ENCODE data around the gene SOX11.

The SOX11 gene

DNA sequence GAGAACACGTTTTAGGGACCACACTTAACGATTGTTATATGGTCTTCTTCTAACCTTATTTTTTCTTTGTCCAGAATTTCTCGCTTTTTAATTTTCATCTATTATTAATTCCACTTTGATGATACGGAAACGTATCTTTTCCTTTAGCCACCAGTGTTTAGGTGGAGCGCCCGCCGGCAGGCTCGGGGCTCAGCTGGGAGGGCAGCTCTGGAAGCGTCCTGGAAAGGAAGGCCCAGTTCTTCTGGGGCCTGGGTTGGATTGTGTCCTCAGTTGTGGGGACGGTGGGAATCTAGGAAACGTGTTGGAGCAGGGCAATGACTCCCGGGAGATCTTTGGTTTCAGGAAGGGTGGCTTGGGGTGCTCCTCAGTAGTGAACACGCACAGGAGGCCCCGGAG is 19.4 kb upstream of the SOX11 start:
- Histone ChIP-seq H2AFZ (ENCODE audit: low read length, unreplicated experiment) (no peak overlapping the region), H3K79me2 (ENCODE audit: control insufficient read depth, insufficient read depth, low read length, unreplicated experiment) (no peaks in the 10 kb centered on the region), H3K36me3 (ENCODE audit: insufficient read depth, low read length) (no peaks in the 10 kb centered on the region), H3K27ac (ENCODE audit: low read depth, low read length) (no peak overlapping the region), H3K4me3 (ENCODE audit: low read depth, low read length) (no peak overlapping the region), H3K4me1 (ENCODE audit: control insufficient read depth, insufficient read depth, low read length, unreplicated experiment) (no peaks in the 10 kb centered on the region), H3K27me3 (ENCODE audit: insufficient read depth, low read length) (no peaks in the 10 kb centered on the region)

DNA sequence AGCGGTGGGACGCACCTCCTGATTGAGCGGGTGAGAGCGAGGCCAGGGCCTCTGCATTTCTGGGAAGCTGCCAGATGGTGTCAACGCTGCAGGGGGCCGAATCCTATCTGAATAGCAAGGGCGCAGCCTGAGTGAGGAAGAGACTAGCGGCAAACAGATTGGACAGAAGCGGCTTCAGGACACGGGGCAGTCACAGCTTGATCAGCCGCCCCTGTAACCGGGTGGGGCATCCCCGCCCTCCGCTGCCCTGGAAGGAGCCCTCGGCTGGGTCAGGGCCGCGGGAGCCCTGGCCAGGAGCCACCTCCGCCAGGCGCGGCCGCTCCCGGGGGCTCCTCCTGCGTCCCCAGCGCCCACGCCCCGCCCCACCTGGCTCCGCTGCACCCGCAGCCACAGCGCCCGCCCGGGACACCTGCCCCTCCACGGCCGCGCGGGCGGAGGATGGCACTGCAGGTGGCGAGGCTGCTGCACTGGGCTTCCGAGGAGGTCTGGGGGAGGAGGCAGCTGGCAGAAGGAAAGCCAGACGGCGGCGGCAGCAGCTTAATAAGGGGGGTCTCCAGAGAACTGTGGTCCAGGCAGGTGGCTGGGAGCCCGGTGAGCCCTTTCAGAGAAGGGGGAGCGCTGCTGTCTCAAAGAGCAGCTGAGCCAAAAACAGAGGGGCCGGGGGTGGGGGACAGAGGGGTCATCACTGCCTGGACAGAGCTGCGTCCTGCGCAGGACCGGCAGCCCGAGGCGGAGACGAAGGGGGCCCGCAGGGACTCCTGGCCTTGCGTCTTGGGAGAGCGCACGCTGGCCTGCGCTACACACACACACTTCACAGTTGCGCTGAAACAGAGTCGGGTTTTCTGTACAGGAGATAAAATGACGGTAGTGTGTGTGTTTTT is 18.8 kb upstream of the SOX11 start:
- no peaks in the 10 kb centered on the region for H3K4me1 ChIP-seq (ENCODE audit: control insufficient read depth, insufficient read depth, low read length, unreplicated experiment)
- H3K36me3 ChIP-seq (ENCODE audit: insufficient read depth, low read length) = no peaks in the 10 kb centered on the region
- no peak overlapping the region for H3K4me3 ChIP-seq (ENCODE audit: low read depth, low read length)
- no peaks in the 10 kb centered on the region for H3K79me2 ChIP-seq (ENCODE audit: control insufficient read depth, insufficient read depth, low read length, unreplicated experiment)
- no peaks in the 10 kb centered on the region for H3K27me3 ChIP-seq (ENCODE audit: insufficient read depth, low read length)
- H3K27ac ChIP-seq (ENCODE audit: low read depth, low read length) = no peak overlapping the region
- H2AFZ ChIP-seq (ENCODE audit: low read length, unreplicated experiment) = no peak overlapping the region

- H3K4me3 ChIP-seq (ENCODE audit: low read depth, low read length) = no peak overlapping the region
- H2AFZ ChIP-seq (ENCODE audit: low read length, unreplicated experiment) = no peak overlapping the region
- no peaks in the 10 kb centered on the region for H3K36me3 ChIP-seq (ENCODE audit: insufficient read depth, low read length)
- H3K27me3 ChIP-seq (ENCODE audit: insufficient read depth, low read length) = no peaks in the 10 kb centered on the region
- no peak overlapping the region for H3K27ac ChIP-seq (ENCODE audit: low read depth, low read length)
- H3K79me2 ChIP-seq (ENCODE audit: control insufficient read depth, insufficient read depth, low read length, unreplicated experiment) = no peaks in the 10 kb centered on the region
- H3K4me1 ChIP-seq (ENCODE audit: control insufficient read depth, insufficient read depth, low read length, unreplicated experiment) = no peaks in the 10 kb centered on the region
Observed at GRCh38 chr2:5674026-5674340, 18.2 kb upstream of the SOX11 start.

GRCh38 chr2:5677133-5677532 is 15.1 kb upstream of the SOX11 start:
- Histone ChIP-seq H2AFZ (ENCODE audit: low read length, unreplicated experiment) (no peak overlapping the region), H3K79me2 (ENCODE audit: control insufficient read depth, insufficient read depth, low read length, unreplicated experiment) (no peaks in the 10 kb centered on the region), H3K27ac (ENCODE audit: low read depth, low read length) (no peak overlapping the region)

GRCh38 chr2:5683471-5683870 is 8.7 kb upstream of the SOX11 start:
- Histone ChIP-seq H3K79me2 (ENCODE audit: control insufficient read depth, insufficient read depth, low read length, unreplicated experiment) (no peaks in the 10 kb centered on the region), H3K27me3 (ENCODE audit: insufficient read depth, low read length) (no peaks in the 10 kb centered on the region), H3K4me1 (ENCODE audit: control insufficient read depth, insufficient read depth, low read length, unreplicated experiment) (no peaks in the 10 kb centered on the region), H3K36me3 (ENCODE audit: insufficient read depth, low read length) (no peaks in the 10 kb centered on the region), H2AFZ (ENCODE audit: low read length, unreplicated experiment) (no peak overlapping the region), H3K4me3 (ENCODE audit: low read depth, low read length) (no peak overlapping the region), H3K27ac (ENCODE audit: low read depth, low read length) (no peak overlapping the region)

More at GRCh38 chr2:5677133-5677532, 15.1 kb upstream of the SOX11 start:
- no peaks in the 10 kb centered on the region for H3K4me1 ChIP-seq (ENCODE audit: control insufficient read depth, insufficient read depth, low read length, unreplicated experiment)
- H3K27me3 ChIP-seq (ENCODE audit: insufficient read depth, low read length) = no peaks in the 10 kb centered on the region
- no peaks in the 10 kb centered on the region for H3K36me3 ChIP-seq (ENCODE audit: insufficient read depth, low read length)
- H3K4me3 ChIP-seq (ENCODE audit: low read depth, low read length) = no peak overlapping the region

GRCh38 chr2:5685225-5685624 is 7.0 kb upstream of the SOX11 start:
- H3K4me1 ChIP-seq (ENCODE audit: control insufficient read depth, insufficient read depth, low read length, unreplicated experiment) = no peaks in the 10 kb centered on the region
- no peak overlapping the region for H2AFZ ChIP-seq (ENCODE audit: low read length, unreplicated experiment)
- no peak overlapping the region for H3K27ac ChIP-seq (ENCODE audit: low read depth, low read length)
- peaks cover 3% of the 10 kb centered on the region; the same call in 1 of the 2 replicates for H3K27me3 ChIP-seq (ENCODE audit: insufficient read depth, low read length)
- no peak overlapping the region for H3K4me3 ChIP-seq (ENCODE audit: low read depth, low read length)
- H3K79me2 ChIP-seq (ENCODE audit: control insufficient read depth, insufficient read depth, low read length, unreplicated experiment) = no peaks in the 10 kb centered on the region
- H3K36me3 ChIP-seq (ENCODE audit: insufficient read depth, low read length) = no peaks in the 10 kb centered on the region

GRCh38 chr2:5686068-5686467 is 6.1 kb upstream of the SOX11 start:
- H3K27me3 ChIP-seq (ENCODE audit: insufficient read depth, low read length) = peaks cover 11% of the 10 kb centered on the region; the same call in 1 of the 2 replicates
- H3K4me1 ChIP-seq (ENCODE audit: control insufficient read depth, insufficient read depth, low read length, unreplicated experiment) = no peaks in the 10 kb centered on the region
- H3K36me3 ChIP-seq (ENCODE audit: insufficient read depth, low read length) = no peaks in the 10 kb centered on the region
- no peak overlapping the region for H3K4me3 ChIP-seq (ENCODE audit: low read depth, low read length)
- H3K27ac ChIP-seq (ENCODE audit: low read depth, low read length) = no peak overlapping the region
- no peaks in the 10 kb centered on the region for H3K79me2 ChIP-seq (ENCODE audit: control insufficient read depth, insufficient read depth, low read length, unreplicated experiment)
- H2AFZ ChIP-seq (ENCODE audit: low read length, unreplicated experiment) = no peak overlapping the region

GRCh38 chr2:5686536-5686935 is 5.6 kb upstream of the SOX11 start:
- no peak overlapping the region for H2AFZ ChIP-seq (ENCODE audit: low read length, unreplicated experiment)
- no peaks in the 10 kb centered on the region for H3K4me1 ChIP-seq (ENCODE audit: control insufficient read depth, insufficient read depth, low read length, unreplicated experiment)
- H3K27me3 ChIP-seq (ENCODE audit: insufficient read depth, low read length) = peaks cover 14% of the 10 kb centered on the region; the same call in 1 of the 2 replicates
- no peaks in the 10 kb centered on the region for H3K79me2 ChIP-seq (ENCODE audit: control insufficient read depth, insufficient read depth, low read length, unreplicated experiment)
- H3K4me3 ChIP-seq (ENCODE audit: low read depth, low read length) = no peak overlapping the region
- no peak overlapping the region for H3K27ac ChIP-seq (ENCODE audit: low read depth, low read length)
- H3K36me3 ChIP-seq (ENCODE audit: insufficient read depth, low read length) = no peaks in the 10 kb centered on the region

GRCh38 chr2:5689750-5690149 is 2.4 kb upstream of the SOX11 start:
- Histone ChIP-seq H2AFZ (ENCODE audit: low read length, unreplicated experiment) (no peak overlapping the region), H3K4me3 (ENCODE audit: low read depth, low read length) (no peak overlapping the region)

GRCh38 chr2:5690286-5690685 is 1.9 kb upstream of the SOX11 start:
- H3K79me2 ChIP-seq (ENCODE audit: control insufficient read depth, insufficient read depth, low read length, unreplicated experiment) = no peaks in the 10 kb centered on the region
- no peak overlapping the region for H3K27ac ChIP-seq (ENCODE audit: low read depth, low read length)
- no peak overlapping the region for H3K4me3 ChIP-seq (ENCODE audit: low read depth, low read length)
- H3K36me3 ChIP-seq (ENCODE audit: insufficient read depth, low read length) = no peaks in the 10 kb centered on the region
- no peak overlapping the region for H2AFZ ChIP-seq (ENCODE audit: low read length, unreplicated experiment)
- H3K27me3 ChIP-seq (ENCODE audit: insufficient read depth, low read length) = peaks cover 43% of the 10 kb centered on the region
- H3K4me1 ChIP-seq (ENCODE audit: control insufficient read depth, insufficient read depth, low read length, unreplicated experiment) = no peaks in the 10 kb centered on the region

More at GRCh38 chr2:5689750-5690149, 2.4 kb upstream of the SOX11 start:
- Histone ChIP-seq H3K79me2 (ENCODE audit: control insufficient read depth, insufficient read depth, low read length, unreplicated experiment) (no peaks in the 10 kb centered on the region), H3K4me1 (ENCODE audit: control insufficient read depth, insufficient read depth, low read length, unreplicated experiment) (no peaks in the 10 kb centered on the region), H3K36me3 (ENCODE audit: insufficient read depth, low read length) (no peaks in the 10 kb centered on the region), H3K27ac (ENCODE audit: low read depth, low read length) (no peak overlapping the region), H3K27me3 (ENCODE audit: insufficient read depth, low read length) (peaks cover 38% of the 10 kb centered on the region)

- no peak overlapping the region for H2AFZ ChIP-seq (ENCODE audit: low read length, unreplicated experiment)
- H3K27ac ChIP-seq (ENCODE audit: low read depth, low read length) = no peak overlapping the region
- no peaks in the 10 kb centered on the region for H3K79me2 ChIP-seq (ENCODE audit: control insufficient read depth, insufficient read depth, low read length, unreplicated experiment)
- no peaks in the 10 kb centered on the region for H3K4me1 ChIP-seq (ENCODE audit: control insufficient read depth, insufficient read depth, low read length, unreplicated experiment)
- no peak overlapping the region for H3K4me3 ChIP-seq (ENCODE audit: low read depth, low read length)
- no peaks in the 10 kb centered on the region for H3K36me3 ChIP-seq (ENCODE audit: insufficient read depth, low read length)
- H3K27me3 ChIP-seq (ENCODE audit: insufficient read depth, low read length) = peaks cover 48% of the 10 kb centered on the region
Observed at GRCh38 chr2:5690718-5691220, 1.4 kb upstream of the SOX11 start.
